Measurements from ENCODE around the gene GCNT1.

The GCNT1 gene

DNA sequence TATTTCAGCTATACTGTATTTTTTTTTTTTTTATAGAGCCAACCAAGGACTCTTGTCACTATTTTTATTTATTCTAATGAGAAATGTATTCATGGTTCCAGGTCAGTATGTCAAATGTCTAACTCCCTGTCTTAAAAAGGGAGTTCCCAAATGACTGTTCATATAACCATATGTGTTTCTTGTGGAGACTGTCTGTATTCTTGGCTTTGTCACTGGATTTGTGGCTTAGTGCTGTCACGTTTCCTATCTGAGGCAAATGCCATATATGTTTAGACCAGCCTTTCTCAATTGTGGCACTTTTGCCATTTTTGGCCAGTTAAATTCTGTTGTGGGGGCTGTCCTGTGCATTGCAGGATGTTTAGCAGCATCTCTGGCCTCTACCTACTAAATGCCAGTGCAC is 3.1 kb downstream of the GCNT1 start:
- no peak for DNase-seq (ENCODE audit: low read depth)
- H3K4me3 ChIP-seq (ENCODE audit: low read depth, low read length): no peak overlapping the region
- TF ChIP-seq MYC (IDR thresholded peaks at IDR 0.05; ENCODE audit: low read depth, low read length): no peak
- TF ChIP-seq POLR2A (IDR thresholded peaks at IDR 0.05; ENCODE audit: extremely low read depth, insufficient read length): no peak
- no peak for TF ChIP-seq MAX (IDR thresholded peaks at IDR 0.05; ENCODE audit: low read depth, low read length)
- TF ChIP-seq CTCF (IDR thresholded peaks at IDR 0.05; ENCODE audit: low read depth, low read length): no peak

- TF ChIP-seq POLR2A (IDR thresholded peaks at IDR 0.05; ENCODE audit: extremely low read depth, insufficient read length) (no peak), CTCF (IDR thresholded peaks at IDR 0.05; ENCODE audit: low read depth, low read length) (no peak), MYC (IDR thresholded peaks at IDR 0.05; ENCODE audit: low read depth, low read length) (no peak), MAX (IDR thresholded peaks at IDR 0.05; ENCODE audit: low read depth, low read length) (no peak)
- DNase-seq (ENCODE audit: low read depth): no peak
- H3K4me3 ChIP-seq (ENCODE audit: low read depth, low read length): no peak overlapping the region
These were observed 4.2 kb downstream of the GCNT1 start for GRCh38 chr9:76463211-76463610.

DNA sequence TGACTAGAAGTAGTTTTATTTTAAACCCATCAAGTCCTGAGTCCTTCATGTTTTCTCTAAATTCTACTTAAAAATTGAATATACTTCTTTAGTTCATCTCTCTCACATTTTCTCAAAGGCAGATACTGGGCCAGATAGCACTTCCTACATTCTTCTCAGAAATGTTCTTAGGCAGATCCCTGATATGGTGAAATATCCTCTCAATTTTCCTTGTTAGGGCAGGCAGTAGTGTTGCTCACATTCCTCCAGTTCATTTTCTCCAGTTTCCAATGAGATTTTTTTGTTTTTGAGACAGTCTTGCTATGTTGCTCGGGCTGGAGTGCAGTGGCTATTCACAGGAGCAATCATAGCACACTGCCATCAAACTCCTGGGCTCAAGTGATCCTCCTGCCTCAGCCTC is 5.7 kb downstream of the GCNT1 start:
- DNase-seq (ENCODE audit: low read depth): no peak
- no peak overlapping the region for H3K4me3 ChIP-seq (ENCODE audit: low read depth, low read length)
- no peak for TF ChIP-seq MYC (IDR thresholded peaks at IDR 0.05; ENCODE audit: low read depth, low read length)
- no peak for TF ChIP-seq CTCF (IDR thresholded peaks at IDR 0.05; ENCODE audit: low read depth, low read length)
- no peak for TF ChIP-seq MAX (IDR thresholded peaks at IDR 0.05; ENCODE audit: low read depth, low read length)
- no peak for TF ChIP-seq POLR2A (IDR thresholded peaks at IDR 0.05; ENCODE audit: extremely low read depth, insufficient read length)

- TF ChIP-seq MYC (IDR thresholded peaks at IDR 0.05; ENCODE audit: low read depth, low read length) (no peak), POLR2A (IDR thresholded peaks at IDR 0.05; ENCODE audit: extremely low read depth, insufficient read length) (no peak), CTCF (IDR thresholded peaks at IDR 0.05; ENCODE audit: low read depth, low read length) (no peak), MAX (IDR thresholded peaks at IDR 0.05; ENCODE audit: low read depth, low read length) (no peak)
- no peak overlapping the region for H3K4me3 ChIP-seq (ENCODE audit: low read depth, low read length)
- DNase-seq (ENCODE audit: low read depth): no peak
These were observed 6.7 kb downstream of the GCNT1 start for GRCh38 chr9:76465442-76466298.

DNA sequence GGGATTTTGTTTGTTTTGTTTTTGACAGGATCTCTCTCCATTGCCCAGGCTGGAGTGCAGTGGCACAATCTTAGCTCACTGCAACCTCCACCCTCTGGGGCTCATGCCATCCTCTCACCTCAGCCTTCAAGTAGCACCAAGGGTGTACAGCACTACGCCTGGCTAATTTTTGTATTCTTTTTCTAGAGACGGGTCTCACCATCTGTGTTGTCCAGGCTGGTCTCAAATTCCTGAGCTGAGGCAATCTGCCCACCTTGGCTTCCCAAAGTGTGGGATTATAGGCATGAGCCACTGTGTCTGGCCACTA is 7.3 kb downstream of the GCNT1 start:
- H3K4me3 ChIP-seq (ENCODE audit: low read depth, low read length): no peak overlapping the region
- no peak for DNase-seq (ENCODE audit: low read depth)
- TF ChIP-seq MYC (IDR thresholded peaks at IDR 0.05; ENCODE audit: low read depth, low read length): no peak
- TF ChIP-seq POLR2A (IDR thresholded peaks at IDR 0.05; ENCODE audit: extremely low read depth, insufficient read length): no peak
- TF ChIP-seq CTCF (IDR thresholded peaks at IDR 0.05; ENCODE audit: low read depth, low read length): no peak
- TF ChIP-seq MAX (IDR thresholded peaks at IDR 0.05; ENCODE audit: low read depth, low read length): no peak

All from NB4 (cell line).